KG1 (cell line): ENCODE data around the gene DENND4C.
"Not testable (repeated sequence)": the region's sequence is repeated elsewhere in the genome, so short reads cannot be mapped to it uniquely, and the experiment has no call there.

Experiments used
- DNase-seq: peaks from one replicate; lab custom pipeline; 2025; lab: John Stamatoyannopoulos, UW

DENND4C gene

DNA sequence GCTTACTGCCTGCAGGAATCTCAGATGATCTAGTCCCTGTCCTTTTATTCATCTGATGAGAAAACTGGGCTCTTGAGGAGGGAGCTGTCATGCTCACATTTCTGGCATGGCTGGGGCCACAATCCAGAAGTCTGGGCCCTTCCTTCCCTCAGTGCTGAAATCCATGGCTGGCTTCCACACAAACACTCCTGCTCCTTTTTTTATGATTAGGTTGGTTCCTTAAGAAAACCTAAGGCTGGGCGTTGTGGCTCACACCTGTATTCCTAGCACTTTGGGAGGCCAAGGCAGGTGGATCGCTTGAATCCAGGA lies 179.7 kb downstream of the DENND4C start:
- no peak for DNase-seq

DNA sequence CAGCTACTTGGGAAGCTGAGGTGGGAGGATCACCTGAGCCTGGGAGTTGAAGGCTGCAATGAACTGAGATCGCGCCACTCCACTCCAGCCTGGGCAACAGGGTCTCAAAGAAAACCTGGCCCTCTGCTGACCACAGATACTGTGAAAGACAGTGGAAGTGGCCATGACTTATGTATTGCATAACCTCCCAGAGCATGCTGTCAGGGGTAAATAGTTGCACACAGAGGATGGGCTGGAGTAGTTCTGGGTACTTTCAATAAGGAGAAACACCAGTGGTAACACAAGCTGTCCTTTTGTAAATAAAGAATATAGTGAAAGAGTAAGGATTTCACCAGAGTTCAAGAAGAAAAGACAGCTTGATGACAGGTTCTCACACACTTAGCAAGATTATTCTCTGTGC lies 180.1 kb downstream of the DENND4C start:
- DNase-seq = no peak

DNA sequence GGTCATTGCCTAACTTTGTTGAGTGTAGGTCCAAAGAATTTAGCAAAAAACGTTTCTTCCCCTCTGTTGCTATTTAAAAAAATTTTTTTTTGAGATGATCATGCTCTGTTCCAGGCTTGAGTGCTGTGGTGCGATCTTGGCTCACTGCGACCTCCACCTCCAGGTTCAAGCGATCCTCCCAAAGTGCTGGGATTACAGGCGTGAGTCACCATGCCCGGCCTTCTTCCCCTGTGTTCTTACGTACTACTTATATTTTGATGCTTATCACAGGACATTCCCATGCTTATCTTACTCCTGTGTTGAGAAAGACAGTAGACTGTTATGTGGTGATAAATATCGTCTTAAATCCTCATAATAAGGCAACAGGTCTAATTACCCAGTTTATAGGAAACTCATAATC lies 180.8 kb downstream of the DENND4C start:
- DNase-seq = no peak

DNA sequence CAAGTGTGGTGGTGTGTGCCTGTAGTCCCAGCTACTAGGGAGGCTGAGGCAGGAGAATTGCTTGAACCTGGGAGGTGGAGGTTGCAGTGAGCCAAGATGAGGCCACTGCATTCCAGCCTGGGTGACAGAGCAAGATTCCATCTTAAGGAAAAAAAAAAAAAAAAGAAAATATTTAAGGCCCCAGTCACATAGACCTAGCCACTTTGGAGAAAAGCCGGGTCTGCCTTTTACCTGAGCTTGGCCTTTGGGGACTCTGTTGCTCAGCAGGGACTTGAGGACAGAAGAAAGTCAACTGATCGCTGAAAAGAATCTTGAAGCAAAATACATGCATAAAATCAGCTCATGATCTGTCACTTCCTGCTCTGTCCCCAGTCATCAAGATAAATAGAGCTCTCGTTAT lies 183.0 kb downstream of the DENND4C start:
- DNase-seq = not testable (repeated sequence)

DNA sequence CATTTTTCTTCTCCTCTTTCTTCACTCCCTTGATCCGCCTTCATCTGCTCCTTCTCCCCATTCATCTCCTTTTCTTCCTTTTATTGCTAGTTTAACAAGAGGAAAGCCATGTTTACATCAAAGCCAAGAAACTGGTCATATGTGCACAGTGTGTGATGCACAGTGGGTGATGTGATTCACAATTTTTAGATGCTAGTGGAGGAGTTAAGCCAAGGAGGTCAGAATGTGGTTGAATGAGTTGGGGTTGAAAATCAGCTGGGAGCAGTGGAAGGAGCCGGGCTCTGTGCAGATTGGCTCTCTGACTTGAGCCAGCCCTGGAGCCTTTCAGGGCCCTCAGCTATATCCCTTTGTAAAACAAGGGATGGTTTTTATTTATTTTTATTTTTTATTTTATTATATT lies 185.7 kb downstream of the DENND4C start:
- no peak for DNase-seq

DNA sequence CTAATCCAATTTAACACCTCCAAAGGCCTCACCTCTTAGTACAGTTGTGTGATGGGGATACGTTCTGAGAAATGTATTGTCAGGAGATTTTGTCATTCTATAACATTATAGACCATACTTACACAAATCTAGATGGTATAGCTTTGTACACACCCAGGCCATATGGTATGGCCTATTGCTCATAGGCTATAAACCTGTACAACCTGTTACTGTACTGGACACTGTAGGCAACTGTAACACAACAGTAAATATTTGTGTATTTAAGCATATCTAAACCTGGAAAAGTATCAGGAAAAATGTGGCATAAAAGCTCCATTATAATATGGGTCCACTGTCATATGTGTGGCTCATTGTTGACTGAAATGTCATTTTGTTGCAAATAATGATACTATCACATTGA lies 190.4 kb downstream of the DENND4C start:
- no peak for DNase-seq
